NCI-H187 (cell line): ENCODE data around the gene CAPZA1.
"Not testable (repeated sequence)": the region's sequence is repeated elsewhere in the genome, so short reads cannot be mapped to it uniquely, and the experiment has no call there.

Experiments
- DNase-seq, 2 experiments: peaks; one replicate each; lab custom pipeline; 2025; lab: John Stamatoyannopoulos, UW

Gene CAPZA1

GRCh38 chr1:112626887-112627286 lies 7.3 kb downstream of the CAPZA1 start:
- no peak for DNase-seq

- DNase-seq = no peak
Observed at GRCh38 chr1:112628516-112628915, 8.9 kb downstream of the CAPZA1 start.

GRCh38 chr1:112629256-112629655 lies 9.6 kb downstream of the CAPZA1 start:
- no peak for DNase-seq

GRCh38 chr1:112633628-112634027 lies 14.0 kb downstream of the CAPZA1 start:
- DNase-seq = no peak

GRCh38 chr1:112634367-112634766 lies 14.7 kb downstream of the CAPZA1 start:
- DNase-seq = no peak

GRCh38 chr1:112636056-112636455 lies 16.4 kb downstream of the CAPZA1 start:
- no peak for DNase-seq

- no peak for DNase-seq
Observed at GRCh38 chr1:112636597-112637253, 17.1 kb downstream of the CAPZA1 start.

GRCh38 chr1:112637254-112638109 lies 17.9 kb downstream of the CAPZA1 start:
- no peak for DNase-seq

- DNase-seq = no peak
Observed at GRCh38 chr1:112638110-112638428, 18.4 kb downstream of the CAPZA1 start.

GRCh38 chr1:112640437-112640836 lies 20.8 kb downstream of the CAPZA1 start:
- DNase-seq = not testable (repeated sequence)

- DNase-seq = no peak
Observed at GRCh38 chr1:112643080-112643479, 23.4 kb downstream of the CAPZA1 start.

GRCh38 chr1:112646225-112646624 lies 26.6 kb downstream of the CAPZA1 start:
- DNase-seq = no peak

- DNase-seq = no peak
Observed at GRCh38 chr1:112651205-112651604, 31.6 kb downstream of the CAPZA1 start.

GRCh38 chr1:112665857-112666256 lies 46.2 kb downstream of the CAPZA1 start:
- no peak for DNase-seq

- no peak for DNase-seq
Observed at GRCh38 chr1:112666946-112667345, 47.3 kb downstream of the CAPZA1 start.

- no peak for DNase-seq
Observed at GRCh38 chr1:112672009-112672408, 52.4 kb downstream of the CAPZA1 start.

GRCh38 chr1:112672842-112673241 lies 53.2 kb downstream of the CAPZA1 start:
- DNase-seq = no peak

- DNase-seq = no peak
Observed at GRCh38 chr1:112673592-112674439, 54.2 kb downstream of the CAPZA1 start.

GRCh38 chr1:112674440-112674985 lies 54.9 kb downstream of the CAPZA1 start, which contains the start of gene MOV10:
TSS of gene MOV10 (plus strand) at chr1:112674659. CDS start at chr1:112674913, 254 bp downstream.
- DNase-seq = peak; percentile 19 to 29

GRCh38 chr1:112674986-112675727 lies 55.5 kb downstream of the CAPZA1 start:
- peak in 1 of 2 experiments; percentile 22 for DNase-seq

- DNase-seq = no peak
Observed at GRCh38 chr1:112675728-112676381, 56.2 kb downstream of the CAPZA1 start.
